Stimulated activated CD8-positive, alpha-beta memory T cell treated with anti-CD3 and anti-CD28 coated beads, Interleukin-15, amount 100 ng/mL, for 4 hours (primary cell): Measurements from ENCODE around the gene BTLA.
"Not testable (repeated sequence)": the region's sequence is repeated elsewhere in the genome, so short reads cannot be mapped to it uniquely, and the experiment has no call there.

ENCODE experiments used
- DNase-seq, 2 donors: peaks; one replicate each; pipeline ENCODE4 v3.0.0-alpha.2; 2020; ENCODE audit warnings: low read depth in 2 of 2

The BTLA gene

DNA sequence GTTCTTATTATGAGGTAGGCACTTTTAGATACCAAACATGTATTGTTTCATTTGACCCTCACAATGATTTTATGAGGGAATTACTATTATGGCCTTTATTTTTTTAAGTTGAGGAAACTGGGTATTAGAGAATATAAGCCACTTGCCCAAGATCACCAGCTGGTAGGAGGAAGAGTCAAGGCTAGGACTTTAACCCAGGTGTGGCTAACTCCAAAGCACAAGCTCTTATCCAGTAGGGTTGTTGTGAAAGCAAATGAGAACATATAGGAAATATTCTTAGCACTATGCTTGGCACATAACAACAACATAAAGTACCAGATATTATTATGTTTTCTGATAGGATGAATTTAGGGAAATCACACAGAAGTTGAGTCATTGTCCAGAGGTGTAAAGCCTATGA is 7.9 kb downstream of the BTLA start:
- no peak for DNase-seq

DNA sequence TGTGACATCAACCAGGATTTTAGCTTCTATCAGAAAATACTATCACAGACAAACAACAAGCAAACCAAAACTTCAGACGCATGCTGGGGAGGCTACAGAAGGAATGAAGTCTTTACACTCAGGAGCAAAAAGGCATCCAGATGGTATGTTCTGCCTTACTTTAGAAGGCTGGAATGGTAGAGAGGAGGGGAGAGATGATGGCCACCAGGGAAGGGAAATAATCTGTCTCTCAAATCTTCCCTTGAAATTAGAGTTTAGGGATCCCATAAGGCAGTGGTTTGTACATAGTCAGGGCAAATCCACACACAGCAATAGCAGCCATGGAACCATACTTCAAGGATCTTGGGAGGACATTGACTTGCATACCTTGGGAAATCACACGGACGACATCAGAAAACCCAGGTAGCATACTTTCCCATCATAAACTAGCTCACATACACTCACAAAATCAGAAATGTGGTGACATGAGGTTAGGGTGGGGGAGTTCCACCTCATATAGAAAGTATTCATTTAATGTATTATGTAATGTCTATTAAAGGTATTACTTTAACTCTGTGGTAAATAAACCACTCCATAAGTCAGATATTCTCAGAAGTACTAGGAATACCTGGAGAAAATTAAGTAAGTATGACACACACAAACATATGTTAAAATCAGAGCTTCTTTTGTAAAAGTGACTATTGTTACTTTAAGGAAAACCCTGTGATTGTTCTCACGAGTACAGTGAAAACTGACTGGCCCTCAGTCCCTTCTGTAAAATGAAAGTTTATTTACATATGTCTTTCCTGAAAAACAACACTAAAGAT is 9.4 kb downstream of the BTLA start:
- DNase-seq: no peak

DNA sequence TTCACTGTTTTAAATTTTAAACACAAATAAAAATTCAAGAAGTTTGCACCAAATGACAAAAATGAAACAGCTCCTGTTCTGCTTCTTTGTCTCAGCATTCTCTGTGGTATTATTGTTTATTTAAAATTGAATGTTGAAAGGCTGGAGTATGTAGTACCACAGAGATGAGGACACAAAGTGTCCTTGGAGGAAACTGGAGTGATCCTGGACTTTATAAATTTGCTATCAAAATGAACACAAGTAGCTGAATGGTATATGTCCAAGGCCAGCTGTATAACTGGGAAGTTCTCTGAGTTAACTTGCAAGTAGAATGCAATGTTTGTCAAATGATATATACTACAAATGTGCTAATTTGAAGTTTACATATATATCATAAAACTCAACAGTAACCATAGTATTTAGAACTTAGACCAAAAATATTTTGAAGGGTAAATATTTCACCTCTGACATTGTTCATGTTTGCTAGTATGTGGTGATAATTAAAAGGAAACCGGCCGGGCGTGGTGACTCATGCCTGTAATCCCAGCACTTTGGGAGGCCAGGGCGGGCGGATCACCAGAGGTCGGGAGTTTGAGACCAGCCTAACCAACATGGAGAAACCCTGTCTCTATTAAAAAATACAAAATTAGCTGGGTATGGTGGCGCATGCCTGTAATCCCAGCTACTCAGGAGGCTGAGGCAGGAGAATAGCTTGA is 12.3 kb downstream of the BTLA start:
- no peak for DNase-seq

DNA sequence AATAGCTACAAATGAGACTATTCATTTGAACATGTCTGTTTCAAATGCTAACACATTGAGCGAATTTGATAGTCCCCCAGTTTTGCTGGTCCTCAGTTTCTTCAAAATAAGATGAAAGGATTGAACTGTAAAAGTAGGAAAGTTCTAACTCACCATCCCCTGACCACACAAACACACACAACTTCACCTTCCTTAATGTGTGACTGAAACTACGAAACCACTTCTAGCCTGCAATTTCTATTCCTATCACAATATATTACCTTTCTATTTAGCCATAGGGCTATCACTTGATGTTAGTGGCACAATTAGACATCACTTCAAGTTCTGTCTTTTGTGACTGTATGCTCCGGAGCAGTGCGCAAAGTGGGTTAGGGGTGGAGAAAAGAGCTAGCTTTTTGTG is 14.9 kb downstream of the BTLA start:
- DNase-seq: no peak

DNA sequence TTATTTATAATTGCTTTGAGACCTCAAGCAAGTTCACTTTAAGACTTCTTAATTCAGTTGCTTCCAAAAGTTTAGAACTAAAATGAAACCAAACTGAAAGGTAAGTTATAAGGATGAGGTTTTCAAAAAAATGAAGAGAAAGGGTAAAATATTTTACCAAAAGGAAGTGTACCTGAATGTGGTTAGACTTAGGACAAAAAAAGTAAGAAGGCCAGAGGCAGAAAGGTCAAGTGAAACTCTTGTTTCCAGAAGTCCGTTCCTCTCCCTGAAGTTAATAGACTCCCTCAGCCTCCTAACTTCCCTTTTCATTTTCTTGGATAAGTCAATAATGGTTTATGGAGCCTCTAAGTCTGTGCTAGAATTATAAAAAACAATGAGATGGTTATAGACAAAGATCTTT is 16.6 kb downstream of the BTLA start:
- DNase-seq: no peak

DNA sequence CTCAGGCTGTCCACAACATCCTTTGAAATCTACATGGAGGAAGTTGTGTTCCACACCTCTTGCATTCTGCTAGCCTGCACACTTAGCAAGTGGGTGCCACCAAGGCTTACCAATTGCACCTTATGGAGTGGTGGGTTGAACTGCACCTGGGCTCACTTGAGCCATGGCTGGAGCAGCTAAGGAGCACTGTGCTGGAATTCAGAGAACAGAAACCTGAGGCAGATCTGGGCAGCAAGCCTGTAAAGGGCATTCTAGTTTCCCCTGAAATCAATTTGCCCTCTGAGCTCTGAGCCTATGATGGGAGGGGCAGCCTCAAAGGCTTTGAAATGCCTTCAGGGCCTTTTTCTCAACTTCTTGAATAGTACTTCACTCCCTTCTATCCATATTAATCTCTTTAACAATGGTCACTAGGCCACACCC is 18.0 kb downstream of the BTLA start:
- no peak for DNase-seq

DNA sequence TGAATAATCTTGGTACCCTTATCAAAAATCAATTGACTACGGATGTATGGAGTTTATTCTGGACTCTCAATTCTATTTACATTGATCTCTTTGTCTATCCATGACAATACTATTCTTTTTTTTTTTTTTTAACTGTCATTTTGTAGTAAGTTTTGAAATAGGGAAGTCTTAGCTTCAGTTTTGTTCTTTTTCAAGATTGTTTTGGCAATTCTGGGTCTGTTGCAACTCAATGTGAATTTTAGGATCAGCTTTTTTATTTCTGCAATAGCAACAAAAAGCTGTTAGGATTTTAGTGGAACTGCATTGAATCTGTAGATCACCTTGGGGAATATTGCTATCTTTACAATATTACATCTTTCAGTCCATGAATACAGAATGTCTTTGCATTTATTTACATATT is 21.4 kb downstream of the BTLA start:
- no peak for DNase-seq

DNA sequence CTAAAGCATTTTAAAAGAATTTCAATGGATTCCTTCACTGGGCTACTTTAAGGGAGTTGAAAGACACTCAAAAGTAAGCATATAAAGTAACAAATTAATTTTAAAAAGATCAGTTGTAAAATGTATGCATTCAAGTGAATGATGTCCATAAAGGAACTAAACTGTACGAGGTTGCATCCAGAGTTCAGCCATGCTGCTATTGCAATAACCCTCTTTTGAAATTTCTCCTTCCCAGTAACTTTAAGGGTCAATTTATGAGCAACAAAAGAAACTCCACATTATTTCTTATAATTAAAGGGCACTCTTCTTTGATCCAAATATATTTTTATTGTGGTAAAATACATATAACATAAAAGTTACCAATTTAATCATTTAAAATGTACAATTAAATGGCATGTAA is 22.9 kb downstream of the BTLA start:
- no peak for DNase-seq

DNA sequence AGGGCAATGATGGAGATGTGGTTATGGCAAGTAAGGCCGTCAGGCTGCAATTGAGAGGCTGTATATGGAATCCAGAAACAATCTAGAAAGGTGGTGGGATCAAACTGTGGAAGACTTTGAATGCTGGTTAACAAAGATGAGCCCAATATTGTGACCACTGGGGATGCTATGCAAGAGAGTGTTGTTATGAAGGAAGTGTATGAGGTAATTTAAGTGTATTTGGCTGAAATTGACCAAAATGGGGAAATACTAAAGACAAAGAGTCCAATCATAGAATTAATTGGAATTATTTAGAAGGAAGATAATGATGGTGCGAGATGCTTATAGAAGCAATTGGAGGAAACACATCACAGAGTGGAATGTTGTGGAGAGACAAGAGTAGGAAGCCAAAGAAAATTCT is 24.5 kb downstream of the BTLA start:
- DNase-seq: no peak

DNA sequence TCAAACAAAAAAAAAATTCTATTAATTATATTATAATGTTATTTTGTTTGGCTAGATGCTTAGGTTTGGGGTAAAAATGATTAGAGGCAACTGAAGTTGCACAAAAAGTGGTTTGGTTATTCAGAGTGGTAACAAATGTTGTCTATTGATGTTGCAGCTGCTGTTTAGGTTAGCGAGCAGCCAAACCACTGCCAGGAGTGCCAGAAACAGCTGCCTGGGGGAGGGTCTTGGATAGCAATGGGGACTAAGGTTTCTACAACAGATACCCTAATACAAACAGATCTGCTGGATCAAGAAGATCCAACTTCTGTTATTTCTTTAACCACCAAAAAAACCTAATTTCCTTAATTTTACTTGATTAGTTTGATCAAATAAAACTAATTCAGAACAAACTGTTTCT is 26.6 kb downstream of the BTLA start:
- DNase-seq: no peak

DNA sequence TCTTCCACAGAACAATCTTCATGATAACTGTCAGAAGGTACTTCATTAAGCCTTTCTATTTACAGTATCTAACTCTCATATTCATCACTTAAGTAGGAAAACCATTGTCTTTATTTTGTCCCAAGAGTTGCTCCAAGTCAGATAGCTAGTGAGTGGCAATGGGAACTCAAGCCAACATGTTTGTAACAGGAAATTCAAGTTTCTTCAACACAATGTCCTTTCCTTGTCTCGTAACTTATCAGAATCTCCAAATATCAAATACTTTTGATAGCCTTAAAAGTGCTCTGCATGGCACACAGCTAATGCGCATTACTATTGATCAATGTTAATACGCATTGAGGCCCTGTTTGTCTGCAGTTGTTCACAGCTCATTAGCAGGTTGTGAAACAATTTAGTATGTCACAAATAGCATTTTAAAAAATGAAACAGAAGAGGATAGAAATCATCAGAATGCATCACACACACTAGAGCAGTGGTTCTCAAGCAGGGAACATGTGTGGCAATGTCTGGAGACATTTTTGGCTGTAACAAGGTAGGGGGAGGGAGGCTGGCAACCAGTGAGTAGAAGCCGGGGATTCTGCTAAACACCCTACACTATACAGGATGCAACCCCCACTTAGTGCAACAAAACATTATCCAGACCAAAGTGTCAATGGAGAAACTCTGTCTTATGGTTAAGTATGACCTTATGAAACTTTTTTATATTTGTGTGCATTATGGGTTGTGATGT is 27.5 kb downstream of the BTLA start:
- no peak for DNase-seq

DNA sequence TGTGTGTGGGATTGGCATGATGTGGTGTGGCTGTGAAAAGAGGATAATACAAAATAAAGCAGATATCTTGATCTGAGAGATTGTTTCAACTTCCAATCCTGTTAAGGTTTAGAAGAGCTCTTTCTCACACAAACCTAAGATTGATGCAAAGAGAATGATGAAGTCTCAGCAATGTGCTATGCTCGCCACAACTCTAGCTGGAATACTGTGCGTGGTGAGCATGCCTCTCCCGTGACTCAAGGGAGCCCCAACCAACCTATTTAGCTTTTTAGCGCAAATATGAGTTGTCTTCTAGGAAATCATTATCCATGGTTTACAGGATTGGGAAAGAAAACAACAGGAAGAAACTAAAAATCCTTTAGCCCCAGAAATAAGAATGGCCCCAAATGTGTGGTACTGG is 28.5 kb downstream of the BTLA start:
- DNase-seq: no peak

DNA sequence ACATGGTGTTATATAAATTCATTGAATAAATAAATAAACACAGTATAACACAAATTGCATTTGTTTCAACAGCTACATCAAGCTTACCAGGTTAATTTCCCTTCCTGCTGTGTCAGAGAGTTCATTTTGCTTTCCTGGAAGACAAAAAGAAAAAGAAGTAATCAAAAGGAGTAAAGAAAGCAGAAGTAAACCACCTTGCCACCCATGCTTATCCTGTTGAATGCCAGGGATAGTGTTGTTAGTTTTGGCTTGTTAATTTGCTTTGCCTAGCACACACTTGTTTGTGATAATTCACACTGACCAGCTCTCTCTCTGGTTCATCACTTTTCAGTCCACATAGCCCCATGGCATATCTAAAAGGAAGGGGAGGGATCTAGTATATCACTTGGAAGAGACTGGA is 29.6 kb downstream of the BTLA start:
- DNase-seq: no peak

DNA sequence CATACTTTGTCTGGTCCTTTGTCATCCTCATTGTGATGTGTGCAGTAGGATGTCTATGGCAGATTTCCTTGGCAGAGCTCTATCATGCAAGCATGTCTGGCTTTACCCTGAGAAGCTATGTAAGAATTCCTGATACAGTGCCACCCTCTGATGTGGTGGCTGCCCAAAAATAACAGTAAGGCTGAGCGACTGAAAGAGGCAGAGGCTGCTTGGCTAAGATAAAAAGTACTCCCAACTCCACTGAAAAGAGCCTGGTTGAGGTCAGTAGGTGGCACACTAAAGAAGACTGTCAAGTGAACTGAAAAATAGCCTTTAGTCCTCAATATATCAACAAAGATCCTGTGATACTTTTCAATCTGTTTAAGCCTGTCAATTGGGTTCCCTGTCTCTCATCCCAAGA is 31.7 kb downstream of the BTLA start:
- DNase-seq: no peak

DNA sequence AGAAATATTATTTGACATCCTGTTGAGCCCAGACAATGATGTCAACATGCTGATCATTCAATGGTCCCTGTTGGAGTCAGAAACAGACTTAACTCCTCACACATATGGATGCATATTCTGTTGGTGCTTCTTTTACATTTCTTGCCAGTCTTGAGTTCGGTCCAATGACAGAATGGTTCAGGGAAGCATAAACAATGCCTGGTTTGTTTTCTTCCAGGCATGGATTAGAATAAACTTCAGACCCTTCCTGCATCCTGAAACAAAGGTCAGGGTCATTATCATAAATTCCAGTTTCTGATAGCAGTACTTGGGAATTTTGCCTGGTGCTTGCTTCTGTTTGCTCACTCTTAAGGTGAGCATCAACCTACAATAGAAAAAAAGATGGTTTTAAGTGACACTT is 33.3 kb downstream of the BTLA start:
- DNase-seq: no peak

DNA sequence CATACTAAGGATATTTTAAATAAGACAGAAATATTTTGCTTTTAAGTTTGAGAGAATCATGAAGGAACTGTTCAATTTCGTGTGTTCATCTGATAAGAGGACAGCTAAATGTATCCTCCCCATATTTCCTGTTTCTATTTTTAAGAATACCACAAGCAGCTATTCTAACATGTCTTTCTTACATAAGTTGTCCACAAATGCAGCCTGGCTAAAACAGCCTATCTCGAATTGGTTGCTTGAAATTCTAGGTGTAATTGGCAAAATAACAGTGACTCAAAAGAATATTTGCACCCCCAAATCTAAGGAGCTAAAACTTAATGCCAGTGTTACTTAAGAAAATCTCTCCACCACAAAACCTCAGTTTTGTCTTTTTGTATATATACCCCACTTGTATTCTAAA is 35.0 kb downstream of the BTLA start:
- DNase-seq: no peak

DNA sequence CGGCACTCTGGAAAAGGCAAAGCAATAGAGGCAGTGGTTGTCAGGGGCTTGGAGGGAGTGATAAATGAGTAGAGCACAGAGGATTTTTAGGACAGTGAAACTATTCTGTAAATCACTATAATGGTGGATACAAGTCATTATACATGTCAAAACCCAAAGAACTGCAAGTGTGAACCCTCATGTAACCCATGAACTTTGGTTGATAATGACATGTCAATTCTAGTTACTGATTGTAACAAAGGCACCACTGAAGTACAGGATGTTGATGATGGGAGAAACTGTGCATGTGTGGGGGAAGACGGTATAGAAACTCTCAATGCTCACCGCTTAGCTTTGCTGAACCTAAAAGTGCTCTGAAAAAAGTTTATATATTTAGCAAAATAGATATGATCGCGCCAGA is 36.0 kb downstream of the BTLA start:
- no peak for DNase-seq

DNA sequence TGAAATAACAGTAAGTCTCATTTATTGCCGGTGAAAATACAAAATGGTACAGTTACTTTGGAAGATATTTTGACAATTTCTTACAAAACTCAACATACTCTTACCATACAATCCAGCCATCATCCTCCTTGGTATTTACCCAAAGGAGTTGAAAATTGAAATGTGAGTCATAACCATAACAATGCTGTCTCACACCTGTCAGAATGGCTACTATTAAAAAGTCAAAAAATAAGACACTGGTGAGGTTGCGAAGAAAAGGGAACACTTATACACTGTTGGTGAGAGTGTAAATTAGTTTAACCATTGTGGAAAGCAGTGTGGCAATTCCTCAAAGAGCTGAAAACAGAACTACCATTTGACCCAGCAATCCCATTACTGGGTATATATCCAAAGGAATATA is 37.5 kb downstream of the BTLA start:
- not testable (repeated sequence) for DNase-seq

DNA sequence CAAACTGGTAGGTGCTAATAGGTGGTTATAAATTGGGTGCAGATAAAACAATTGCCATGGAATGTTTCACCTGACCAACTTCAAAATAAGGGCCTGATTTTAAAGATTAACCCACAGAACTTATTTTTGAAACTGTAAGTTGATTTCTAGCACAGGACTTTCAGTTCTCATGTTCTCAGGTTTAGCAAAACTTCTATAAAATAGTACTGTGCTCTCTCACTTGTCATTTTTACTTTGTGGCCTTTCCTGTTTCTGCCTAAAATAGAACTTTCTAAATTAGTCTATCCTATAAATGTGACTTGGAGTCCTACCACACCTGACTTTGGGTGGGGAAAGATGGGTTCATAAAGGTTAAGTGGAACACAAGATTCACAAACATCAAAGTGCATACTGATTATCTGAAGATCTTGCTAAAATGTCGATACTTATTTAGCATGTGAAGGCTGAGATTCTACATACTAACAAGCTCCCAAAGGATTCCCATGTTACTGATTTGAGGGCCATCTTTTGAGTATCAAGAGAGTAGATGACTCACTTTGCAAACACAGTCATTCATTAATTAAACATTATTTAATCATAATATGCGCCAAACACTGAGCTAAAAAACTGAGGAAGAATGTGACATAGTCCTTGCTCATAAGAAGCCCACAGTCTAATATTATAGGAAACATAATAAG is 38.6 kb downstream of the BTLA start:
- no peak for DNase-seq

DNA sequence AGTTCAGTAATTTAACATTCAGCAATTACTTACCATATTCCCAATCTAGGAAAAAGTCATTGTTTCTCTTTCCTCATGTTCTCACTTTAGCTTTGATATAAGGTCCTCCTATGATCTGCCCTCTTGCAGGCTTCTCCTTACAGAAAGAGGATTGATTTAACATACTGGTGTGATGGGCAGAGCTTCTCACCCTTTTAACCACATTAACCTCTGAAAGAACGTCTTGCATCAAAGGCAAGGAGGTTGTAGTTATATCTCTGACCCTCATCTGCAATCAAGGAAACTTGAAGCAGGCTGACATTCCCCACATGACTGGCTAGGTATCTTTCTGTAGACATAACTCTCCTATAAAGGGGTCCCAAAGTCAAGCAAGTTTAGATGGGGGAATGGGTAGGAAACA is 39.5 kb downstream of the BTLA start:
- DNase-seq: no peak

DNA sequence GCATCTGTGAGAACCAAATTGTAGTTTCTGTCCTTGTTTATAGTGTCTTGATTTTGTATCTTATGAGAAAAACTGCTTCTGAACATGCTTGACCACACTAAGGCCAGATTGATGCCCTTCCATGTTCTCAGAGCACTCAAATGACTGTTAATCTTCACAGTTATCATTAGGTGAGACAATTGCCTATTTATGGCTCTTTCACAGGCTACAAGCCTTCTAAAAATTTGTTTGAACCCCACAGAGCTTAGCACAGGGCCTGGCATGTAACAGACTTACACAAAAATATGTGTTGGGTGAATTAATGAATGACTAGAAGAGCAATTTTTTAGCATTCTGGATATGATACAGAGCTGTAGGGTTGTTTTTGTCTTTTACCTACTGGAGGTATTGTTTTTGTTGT is 43.1 kb downstream of the BTLA start:
- no peak for DNase-seq

DNA sequence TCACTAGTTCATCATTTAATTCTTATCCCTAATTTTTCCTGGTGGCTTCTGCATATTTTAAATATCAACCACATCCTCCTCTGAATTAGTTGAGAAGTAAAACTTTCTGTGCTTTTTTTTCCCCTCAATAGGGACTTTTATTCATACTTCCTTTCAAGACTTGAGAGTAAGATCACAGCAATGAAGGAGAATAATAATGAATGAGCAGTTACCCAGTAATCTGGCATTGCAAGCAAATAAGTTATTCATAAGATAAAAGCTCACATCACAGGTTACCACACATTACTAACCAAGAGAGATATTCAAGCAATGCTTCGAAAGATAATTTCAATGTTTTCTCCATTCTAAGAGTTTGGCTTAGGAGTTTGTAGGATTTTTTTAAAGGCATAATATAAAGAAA is 50.3 kb downstream of the BTLA start:
- DNase-seq: no peak
